Endothelial cell of umbilical vein (primary cell): ENCODE measurements around the gene BRAT1. TPM values are rescaled to one million over a fixed set of nuclear protein-coding genes. Genes with fewer than 3 reads are reported as not detected.

Source experiments
- BruUV-seq: library from RNA; stranded (reverse); fragments of 400-500 nt; replicated peaks from 2 replicates; lab custom pipeline; 2021; lab: Mats Ljungman, UMichigan
- CTCF ChIA-PET: fragments of 300-600, 350-600 bp; sonication (Branson Sonifier 250); formaldehyde crosslinking; loops from one replicate; lab custom pipeline; 2021; ENCODE audit warnings: antibody characterized with exemption, inconsistent platforms; lab: Charles Lee
- POLR2A ChIA-PET: fragments of 300-600, 350-600 bp; sonication (Branson Sonifier 250); formaldehyde crosslinking; loops from one replicate; lab custom pipeline; 2021; ENCODE audit warnings: antibody characterized with exemption, inconsistent platforms; lab: Charles Lee
- DNase-seq: peaks from one replicate; pipeline ENCODE4 v3.0.0-alpha.2; 2011; ENCODE audit warnings: low read depth, low spot score
- FAIRE-seq: peaks from 2 replicates; lab custom pipeline; 2011; peaks lifted over from hg19 to GRCh38; lab: Jason Lieb, UNC
- H2AFZ ChIP-seq: 2 replicates; pipeline ENCODE4 v1.6.0; 2012; ENCODE audit warnings: low read depth, low read length, control low read depth, inconsistent platforms
- H3K27ac ChIP-seq: 2 replicates; pipeline ENCODE4 v1.5.1; 2011; ENCODE audit warnings: low read depth, mild to moderate bottlenecking, control low read depth, low read length, moderate library complexity; ENCODE audit not compliant: insufficient read depth
- H3K27me3 ChIP-seq, 2 experiments: 2 replicates each; pipeline versions ENCODE4 v1.6.0 to v1.6.1; 2011; ENCODE audit warnings: low read length in 2 of 2, mixed read lengths in 1 of 2; ENCODE audit not compliant: control insufficient read depth in 2 of 2, insufficient read depth in 2 of 2
- H3K36me3 ChIP-seq, 2 experiments: 2 replicates in 1 of 2; 3 replicates in 1 of 2; pipeline ENCODE4 v1.5.1; 2011; ENCODE audit warnings: low read length in 2 of 2, mild to moderate bottlenecking in 1 of 2, moderate library complexity in 1 of 2; ENCODE audit not compliant: control insufficient read depth in 2 of 2, insufficient read depth in 2 of 2; ENCODE audit errors: extremely low read depth in 1 of 2
- H3K4me1 ChIP-seq: 3 replicates; pipeline ENCODE4 v1.5.1; 2011; ENCODE audit warnings: mild to moderate bottlenecking, low read length; ENCODE audit not compliant: control insufficient read depth, insufficient read depth; ENCODE audit errors: extremely low read depth
- H3K4me2 ChIP-seq: 2 replicates; pipeline ENCODE4 v1.6.1; 2011; ENCODE audit warnings: low read length, control low read depth, mixed read lengths; ENCODE audit not compliant: insufficient read depth
- H3K4me3 ChIP-seq, 3 experiments: fragments of 200-600 bp in 1 of 3; sonication (generic), shearing (Covaris generic) in 1 of 3; replicated peaks in 1 of 3; 2 replicates each; pipeline ENCODE4 v1.5.1; 2011 to 2016; ENCODE audit warnings: control low read depth in 3 of 3, low read length in 3 of 3, mild to moderate bottlenecking in 2 of 3, inconsistent platforms in 1 of 3, low read depth in 1 of 3, moderate library complexity in 1 of 3; ENCODE audit not compliant: insufficient read depth in 1 of 3
- H3K79me2 ChIP-seq: 2 replicates; pipeline ENCODE4 v1.6.0; 2012; ENCODE audit warnings: low read length, inconsistent platforms; ENCODE audit not compliant: control insufficient read depth, insufficient read depth
- H3K9ac ChIP-seq: replicated peaks from 2 replicates; pipeline ENCODE3; 2011; ENCODE audit warnings: low read length, control low read depth; ENCODE audit not compliant: insufficient read depth; ENCODE audit errors: extremely low read depth
- H3K9me1 ChIP-seq: replicated peaks from 3 replicates; pipeline ENCODE4 v1.6.0; 2011; ENCODE audit warnings: mild to moderate bottlenecking, low read length; ENCODE audit not compliant: control insufficient read depth, insufficient read depth; ENCODE audit errors: extremely low read depth
- H3K9me3 ChIP-seq: replicated peaks from 2 replicates; pipeline ENCODE4 v1.5.1; 2012; ENCODE audit warnings: low read length, inconsistent platforms; ENCODE audit not compliant: control insufficient read depth, insufficient read depth
- H4K20me1 ChIP-seq: replicated peaks from 2 replicates; pipeline ENCODE3; 2011; ENCODE audit warnings: mild to moderate bottlenecking, low read length; ENCODE audit not compliant: control insufficient read depth, insufficient read depth; ENCODE audit errors: extremely low read depth
- CTCF ChIP-seq, 2 donors: IDR thresholded peaks; 1 replicate in 1 of 2; 2 replicates in 1 of 2; pipeline ENCODE4 v1.5.1; 2011; ENCODE audit warnings: low read length in 2 of 2, mild to moderate bottlenecking in 2 of 2, moderate library complexity in 2 of 2, control low read depth in 1 of 2, inconsistent platforms in 1 of 2, low read depth in 1 of 2; ENCODE audit not compliant: insufficient read depth in 1 of 2; ENCODE audit errors: extremely low read depth in 1 of 2
- GATA2 ChIP-seq: IDR thresholded peaks from 2 replicates; pipeline ENCODE4 v1.7.0; 2011; ENCODE audit warnings: low read depth, mild to moderate bottlenecking, moderate library complexity, mixed read lengths, low read length; ENCODE audit not compliant: insufficient read length, insufficient read depth
- MAX ChIP-seq: IDR thresholded peaks from 2 replicates; pipeline ENCODE4 v1.6.1; 2011; ENCODE audit not compliant: insufficient read depth, insufficient read length
- dilution Hi-C: fragments of 300-500 bp; cut with MboI; formaldehyde crosslinking; loops from one replicate; pipeline ENCODE4 v1.15.0; 2019; ENCODE audit warnings: low sequenced_read_pairs; ENCODE audit not compliant: extremely low pct_ligation_motif_present
- intact Hi-C: fragments of 100-400 bp; cut with micrococcal nuclease; formaldehyde crosslinking; loops from one replicate; pipeline ENCODE4 v1.10.0; 2022
- polyA plus RNA-seq, 4 experiments: library from polyadenylated mRNA; depleted of rRNA in 3 of 4; stranded (reverse) in 3 of 4; unstranded in 1 of 4; fragments of >200 nt; gene quantifications; 2 replicates each; pipeline versions ENCODE4 v1.2.1 to v1.2.3, GENCODE V29; 2011 to 2012; ENCODE audit warnings: missing spikeins in 1 of 4
- total RNA-seq: library from RNA; stranded (reverse); gene quantifications from 2 replicates; pipeline ENCODE4 v1.2.3, GENCODE V29; 2021

The BRAT1 gene
- total and polyA plus RNA-seq, 2 donors (not counting 3 experiments of a cell fraction or from before 2014, with no cell fraction given) = 31.1 to 31.6 TPM

GRCh38 chr7:2508327-2509215, 46.8 kb downstream of the BRAT1 start:
- no peaks in the 10 kb centered on the region for H3K27me3 ChIP-seq
- no peak overlapping the region for H3K4me2 ChIP-seq
- H4K20me1 ChIP-seq = no peaks in the 10 kb centered on the region
- ChIA-PET POLR2A (no interaction called here), CTCF (interaction anchor here (1.1 kb wide), 1 partner anchor 34 kb away, joined by 3 read pairs; no protein-coding TSS in a partner anchor)
- FAIRE-seq (no peak), DNase-seq (no peak)
- H3K4me3 ChIP-seq = no peak overlapping the region
- peaks cover 20% of the 10 kb centered on the region for H3K4me1 ChIP-seq
- dilution Hi-C loops = no loop called here
- intact Hi-C loops = no loop called here
- H3K36me3 ChIP-seq = no peaks in the 10 kb centered on the region
- H2AFZ ChIP-seq = peak overlapping the region; percentile 47
- no peak overlapping the region for H3K27ac ChIP-seq
- no TSS peak for BruUV-seq
- H3K9ac ChIP-seq = no peak overlapping the region
- TF ChIP-seq MAX = peak; percentile 45
- no peak for TF ChIP-seq GATA2
- TF ChIP-seq CTCF (IDR thresholded peaks at IDR 0.05; ENCODE audit: extremely low read depth in 1 of 2, insufficient read depth in 1 of 2, low read depth in 1 of 2, low read length in 2 of 2) = no peak
- no peaks in the 10 kb centered on the region for H3K79me2 ChIP-seq
- no peaks in the 10 kb centered on the region for H3K9me1 ChIP-seq
- no peaks in the 10 kb centered on the region for H3K9me3 ChIP-seq
